Measurements from ENCODE around the gene SSBP4. TPM values are rescaled to one million over a fixed set of nuclear protein-coding genes. Genes with fewer than 3 reads are reported as not detected.

Gene SSBP4
- total and polyA plus RNA-seq, 9 of the 15 experiments (the other 6 are each of a cell fraction or from before 2014, with no cell fraction given) = 1.1 to 189 (median 39.0) TPM

- TF ChIP-seq ILK (tag; IDR thresholded peaks at IDR 0.05; ENCODE audit: borderline replicate concordance, low read depth) (no peak), CREM (IDR thresholded peaks at IDR 0.05; ENCODE audit: low read depth) (peak; percentile 83), HDAC8 (tag; IDR thresholded peaks at IDR 0.05) (peak; percentile 77; the same call in 1 of the 2 replicates), OTX1 (CRISPR knock-in tag; IDR thresholded peaks at IDR 0.05) (no peak), CCAR2 (IDR thresholded peaks at IDR 0.05; ENCODE audit: low read depth, low read length) (no peak), TAL1 (IDR thresholded peaks at IDR 0.05) (peak; percentile 94), DEAF1 (CRISPR knock-in tag; IDR thresholded peaks at IDR 0.05) (no peak)
- TF ChIP-seq, protein P1, sequence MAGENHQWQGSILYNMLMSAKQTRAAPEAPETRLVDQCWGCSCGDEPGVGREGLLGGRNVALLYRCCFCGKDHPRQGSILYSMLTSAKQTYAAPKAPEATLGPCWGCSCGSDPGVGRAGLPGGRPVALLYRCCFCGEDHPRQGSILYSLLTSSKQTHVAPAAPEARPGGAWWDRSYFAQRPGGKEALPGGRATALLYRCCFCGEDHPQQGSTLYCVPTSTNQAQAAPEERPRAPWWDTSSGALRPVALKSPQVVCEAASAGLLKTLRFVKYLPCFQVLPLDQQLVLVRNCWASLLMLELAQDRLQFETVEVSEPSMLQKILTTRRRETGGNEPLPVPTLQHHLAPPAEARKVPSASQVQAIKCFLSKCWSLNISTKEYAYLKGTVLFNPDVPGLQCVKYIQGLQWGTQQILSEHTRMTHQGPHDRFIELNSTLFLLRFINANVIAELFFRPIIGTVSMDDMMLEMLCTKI (IDR thresholded peaks at IDR 0.05; ENCODE audit: partially characterized antibody) = no peak
- TF ChIP-seq, protein P2, sequence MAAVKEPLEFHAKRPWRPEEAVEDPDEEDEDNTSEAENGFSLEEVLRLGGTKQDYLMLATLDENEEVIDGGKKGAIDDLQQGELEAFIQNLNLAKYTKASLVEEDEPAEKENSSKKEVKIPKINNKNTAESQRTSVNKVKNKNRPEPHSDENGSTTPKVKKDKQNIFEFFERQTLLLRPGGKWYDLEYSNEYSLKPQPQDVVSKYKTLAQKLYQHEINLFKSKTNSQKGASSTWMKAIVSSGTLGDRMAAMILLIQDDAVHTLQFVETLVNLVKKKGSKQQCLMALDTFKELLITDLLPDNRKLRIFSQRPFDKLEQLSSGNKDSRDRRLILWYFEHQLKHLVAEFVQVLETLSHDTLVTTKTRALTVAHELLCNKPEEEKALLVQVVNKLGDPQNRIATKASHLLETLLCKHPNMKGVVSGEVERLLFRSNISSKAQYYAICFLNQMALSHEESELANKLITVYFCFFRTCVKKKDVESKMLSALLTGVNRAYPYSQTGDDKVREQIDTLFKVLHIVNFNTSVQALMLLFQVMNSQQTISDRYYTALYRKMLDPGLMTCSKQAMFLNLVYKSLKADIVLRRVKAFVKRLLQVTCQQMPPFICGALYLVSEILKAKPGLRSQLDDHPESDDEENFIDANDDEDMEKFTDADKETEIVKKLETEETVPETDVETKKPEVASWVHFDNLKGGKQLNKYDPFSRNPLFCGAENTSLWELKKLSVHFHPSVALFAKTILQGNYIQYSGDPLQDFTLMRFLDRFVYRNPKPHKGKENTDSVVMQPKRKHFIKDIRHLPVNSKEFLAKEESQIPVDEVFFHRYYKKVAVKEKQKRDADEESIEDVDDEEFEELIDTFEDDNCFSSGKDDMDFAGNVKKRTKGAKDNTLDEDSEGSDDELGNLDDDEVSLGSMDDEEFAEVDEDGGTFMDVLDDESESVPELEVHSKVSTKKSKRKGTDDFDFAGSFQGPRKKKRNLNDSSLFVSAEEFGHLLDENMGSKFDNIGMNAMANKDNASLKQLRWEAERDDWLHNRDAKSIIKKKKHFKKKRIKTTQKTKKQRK (IDR thresholded peaks at IDR 0.05; ENCODE audit: borderline replicate concordance, low read depth, low read length) = no peak
- TF ChIP-seq, protein P3, sequence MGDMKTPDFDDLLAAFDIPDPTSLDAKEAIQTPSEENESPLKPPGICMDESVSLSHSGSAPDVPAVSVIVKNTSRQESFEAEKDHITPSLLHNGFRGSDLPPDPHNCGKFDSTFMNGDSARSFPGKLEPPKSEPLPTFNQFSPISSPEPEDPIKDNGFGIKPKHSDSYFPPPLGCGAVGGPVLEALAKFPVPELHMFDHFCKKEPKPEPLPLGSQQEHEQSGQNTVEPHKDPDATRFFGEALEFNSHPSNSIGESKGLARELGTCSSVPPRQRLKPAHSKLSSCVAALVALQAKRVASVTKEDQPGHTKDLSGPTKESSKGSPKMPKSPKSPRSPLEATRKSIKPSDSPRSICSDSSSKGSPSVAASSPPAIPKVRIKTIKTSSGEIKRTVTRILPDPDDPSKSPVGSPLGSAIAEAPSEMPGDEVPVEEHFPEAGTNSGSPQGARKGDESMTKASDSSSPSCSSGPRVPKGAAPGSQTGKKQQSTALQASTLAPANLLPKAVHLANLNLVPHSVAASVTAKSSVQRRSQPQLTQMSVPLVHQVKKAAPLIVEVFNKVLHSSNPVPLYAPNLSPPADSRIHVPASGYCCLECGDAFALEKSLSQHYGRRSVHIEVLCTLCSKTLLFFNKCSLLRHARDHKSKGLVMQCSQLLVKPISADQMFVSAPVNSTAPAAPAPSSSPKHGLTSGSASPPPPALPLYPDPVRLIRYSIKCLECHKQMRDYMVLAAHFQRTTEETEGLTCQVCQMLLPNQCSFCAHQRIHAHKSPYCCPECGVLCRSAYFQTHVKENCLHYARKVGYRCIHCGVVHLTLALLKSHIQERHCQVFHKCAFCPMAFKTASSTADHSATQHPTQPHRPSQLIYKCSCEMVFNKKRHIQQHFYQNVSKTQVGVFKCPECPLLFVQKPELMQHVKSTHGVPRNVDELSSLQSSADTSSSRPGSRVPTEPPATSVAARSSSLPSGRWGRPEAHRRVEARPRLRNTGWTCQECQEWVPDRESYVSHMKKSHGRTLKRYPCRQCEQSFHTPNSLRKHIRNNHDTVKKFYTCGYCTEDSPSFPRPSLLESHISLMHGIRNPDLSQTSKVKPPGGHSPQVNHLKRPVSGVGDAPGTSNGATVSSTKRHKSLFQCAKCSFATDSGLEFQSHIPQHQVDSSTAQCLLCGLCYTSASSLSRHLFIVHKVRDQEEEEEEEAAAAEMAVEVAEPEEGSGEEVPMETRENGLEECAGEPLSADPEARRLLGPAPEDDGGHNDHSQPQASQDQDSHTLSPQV (IDR thresholded peaks at IDR 0.05) = peak; percentile 91
- TF ChIP-seq, protein P4, sequence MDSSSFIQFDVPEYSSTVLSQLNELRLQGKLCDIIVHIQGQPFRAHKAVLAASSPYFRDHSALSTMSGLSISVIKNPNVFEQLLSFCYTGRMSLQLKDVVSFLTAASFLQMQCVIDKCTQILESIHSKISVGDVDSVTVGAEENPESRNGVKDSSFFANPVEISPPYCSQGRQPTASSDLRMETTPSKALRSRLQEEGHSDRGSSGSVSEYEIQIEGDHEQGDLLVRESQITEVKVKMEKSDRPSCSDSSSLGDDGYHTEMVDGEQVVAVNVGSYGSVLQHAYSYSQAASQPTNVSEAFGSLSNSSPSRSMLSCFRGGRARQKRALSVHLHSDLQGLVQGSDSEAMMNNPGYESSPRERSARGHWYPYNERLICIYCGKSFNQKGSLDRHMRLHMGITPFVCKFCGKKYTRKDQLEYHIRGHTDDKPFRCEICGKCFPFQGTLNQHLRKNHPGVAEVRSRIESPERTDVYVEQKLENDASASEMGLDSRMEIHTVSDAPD (CRISPR knock-in tag; IDR thresholded peaks at IDR 0.05) = peak; percentile 98
Observed at GRCh38 chr19:18373892-18374629, 45.1 kb upstream of the SSBP4 start (continued).

Measured in K562 (cell line).